ENCODE results near the gene PCGF2. TPM values are rescaled to one million over a fixed set of nuclear protein-coding genes. Genes with fewer than 3 reads are reported as not detected.

The PCGF2 gene
- total RNA-seq, 1 experiment from 2014 or later = 7.6 TPM

- DNase-seq (ENCODE audit: low read depth) = no peak
These were observed 3.1 kb upstream of the PCGF2 start for GRCh38 chr17:38751144-38751807.

GRCh38 chr17:38750312-38751121 is 2.4 kb upstream of the PCGF2 start:
- no peak for DNase-seq (ENCODE audit: low read depth)

- no peak for DNase-seq (ENCODE audit: low read depth)
These were observed 1.8 kb upstream of the PCGF2 start for GRCh38 chr17:38750044-38750311.

GRCh38 chr17:38749223-38750043 is 1.3 kb upstream of the PCGF2 start:
- DNase-seq (ENCODE audit: low read depth) = peak; percentile 86

GRCh38 chr17:38748892-38749222 is 721 bp upstream of the PCGF2 start:
- DNase-seq (ENCODE audit: low read depth) = no peak

- no peak for DNase-seq (ENCODE audit: low read depth)
These were observed 530 bp downstream of the PCGF2 start for GRCh38 chr17:38747463-38748148.

GRCh38 chr17:38746849-38747462 is 1.2 kb downstream of the PCGF2 start:
- DNase-seq (ENCODE audit: low read depth) = no peak

GRCh38 chr17:38746004-38746848 is 1.9 kb downstream of the PCGF2 start:
- no peak for DNase-seq (ENCODE audit: low read depth)

GRCh38 chr17:38745545-38745944 is 2.6 kb downstream of the PCGF2 start:
- no peak for DNase-seq (ENCODE audit: low read depth)

- DNase-seq (ENCODE audit: low read depth) = no peak
These were observed 4.5 kb downstream of the PCGF2 start for GRCh38 chr17:38743556-38744171.

GRCh38 chr17:38742411-38743308 is 5.5 kb downstream of the PCGF2 start:
- peak; percentile 28 for DNase-seq (ENCODE audit: low read depth)

GRCh38 chr17:38741921-38742410 is 6.2 kb downstream of the PCGF2 start:
- DNase-seq (ENCODE audit: low read depth) = no peak

GRCh38 chr17:38741461-38741860 is 6.7 kb downstream of the PCGF2 start:
- DNase-seq (ENCODE audit: low read depth) = no peak

GRCh38 chr17:38740806-38741205 is 7.3 kb downstream of the PCGF2 start:
- no peak for DNase-seq (ENCODE audit: low read depth)

- DNase-seq (ENCODE audit: low read depth) = no peak
These were observed 8.1 kb downstream of the PCGF2 start for GRCh38 chr17:38740044-38740443.

- DNase-seq (ENCODE audit: low read depth) = no peak
These were observed 8.8 kb downstream of the PCGF2 start for GRCh38 chr17:38739305-38739704.

- DNase-seq (ENCODE audit: low read depth) = no peak
These were observed 9.4 kb downstream of the PCGF2 start for GRCh38 chr17:38738686-38739085.

- DNase-seq (ENCODE audit: low read depth) = no peak
These were observed 10.0 kb downstream of the PCGF2 start for GRCh38 chr17:38738007-38738662.
